ENCODE data around the gene ZFP62. TPM values are rescaled to one million over a fixed set of nuclear protein-coding genes. Genes with fewer than 3 reads are reported as not detected.

The ZFP62 gene
- total and polyA plus RNA-seq, 2 of the 8 experiments (the other 6 are each of a cell fraction or from before 2014, with no cell fraction given), result 9.3 to 38.5 TPM

DNA sequence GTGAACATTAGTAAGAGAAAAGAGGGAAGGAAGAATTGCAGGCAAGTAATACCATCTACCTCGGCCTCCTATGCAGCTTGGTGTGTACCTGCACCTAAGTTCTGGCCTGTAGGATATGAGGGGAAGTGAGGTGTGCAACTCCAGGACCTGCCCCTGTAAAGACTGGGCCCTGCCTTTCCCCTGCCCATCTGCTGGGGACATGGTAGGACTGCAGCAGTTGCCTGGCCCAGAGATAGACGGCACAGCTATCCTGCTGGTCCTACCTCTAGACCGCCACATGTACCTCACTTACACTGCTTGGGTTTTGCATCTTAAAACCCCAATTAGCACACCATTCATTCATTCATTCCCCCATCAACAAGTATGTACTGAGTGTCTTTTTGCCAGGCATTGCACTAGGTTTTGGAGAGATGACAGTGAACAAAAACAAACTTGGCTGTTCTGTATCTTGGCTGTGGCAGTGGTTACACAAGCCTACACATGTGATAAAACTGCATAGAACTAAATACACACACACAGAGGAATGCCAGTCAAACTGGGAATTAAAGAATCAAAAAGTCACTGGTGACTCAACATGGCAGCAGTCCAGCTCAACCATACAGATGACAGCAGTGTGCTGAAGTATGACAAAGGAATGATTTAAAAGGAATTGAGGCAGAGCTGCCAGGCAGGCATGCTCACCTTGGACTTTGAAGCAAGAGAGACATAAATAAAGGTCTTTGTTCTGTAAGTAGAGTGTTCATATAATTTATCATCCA lies 35.1 kb downstream of the ZFP62 start:
- no peak overlapping the region for H2BK5ac ChIP-seq (ENCODE audit: low read depth, low read length)
- H4K5ac ChIP-seq (ENCODE audit: insufficient read length, low read depth, low read length), result no peak overlapping the region
- H3K27ac ChIP-seq (ENCODE audit: low read depth, low read length), result no peak overlapping the region
- no peak overlapping the region for H3K4me2 ChIP-seq (ENCODE audit: insufficient read depth in 1 of 2, low read depth in 2 of 2, low read length in 2 of 2)
- H2BK120ac ChIP-seq (replicated peaks; ENCODE audit: low read depth, low read length), result no peak overlapping the region
- no peak overlapping the region for H3K56ac ChIP-seq (replicated peaks; ENCODE audit: insufficient read length, low read depth, low read length)
- 86% methylated on average over 3 of the region's 3 CpGs; no CpG with 5 or more reads in 1 of the 2 experiments for WGBS, 2 experiments (ENCODE audit: extremely low coverage in 1 of 2, insufficient coverage in 1 of 2, insufficient read length in 1 of 2, insufficient replicate concordance in 2 of 2, low coverage in 1 of 2, low lambda C conversion rate in 2 of 2, missing lambda C conversion rate in 1 of 2)
- no peak overlapping the region for H2BK20ac ChIP-seq (ENCODE audit: low read length)
- no peak overlapping the region for H2BK12ac ChIP-seq (ENCODE audit: low read depth, low read length)
- no peak overlapping the region for H3K23ac ChIP-seq (ENCODE audit: insufficient read length)
- H3K14ac ChIP-seq (ENCODE audit: insufficient read length), result no peak overlapping the region
- no peak overlapping the region for H4K8ac ChIP-seq (ENCODE audit: extremely low read depth, insufficient read depth, low read length)
- no peak for DNase-seq (ENCODE audit: low read depth in 1 of 2, low spot score in 2 of 2)
- H3K4ac ChIP-seq (replicated peaks; ENCODE audit: insufficient read length, low read depth, low read length), result no peak overlapping the region
- peaks cover 5 to 20% (median 16%) of the 10 kb centered on the region in 4 experiments for H3K27me3 ChIP-seq (replicated peaks in 1 of 4; ENCODE audit: control insufficient read depth in 3 of 4, extremely low read depth in 1 of 4, insufficient read depth in 3 of 4, low read length in 3 of 4)
- no peak overlapping the region for H4K91ac ChIP-seq (replicated peaks; ENCODE audit: insufficient read length, low read length)
- H2AFZ ChIP-seq (ENCODE audit: low read length), result no peak overlapping the region
- no peaks in the 10 kb centered on the region for H3K79me2 ChIP-seq (ENCODE audit: control insufficient read depth in 1 of 2, insufficient read depth in 2 of 2, low read length in 2 of 2)
- H3K4me3 ChIP-seq (ENCODE audit: extremely low read depth in 1 of 4, insufficient read depth in 2 of 4, low read depth in 3 of 4, low read length in 4 of 4), result no peak overlapping the region
- FAIRE-seq, result no peak
- peaks cover 0 to 2% of the 10 kb centered on the region in 2 experiments for H4K20me1 ChIP-seq (replicated peaks in 1 of 2; ENCODE audit: control insufficient read depth in 1 of 2, insufficient read depth in 2 of 2, low read length in 2 of 2)
- H3K79me1 ChIP-seq (ENCODE audit: low read depth, low read length), result no peaks in the 10 kb centered on the region
- CTCF ChIA-PET (ENCODE audit: partially characterized antibody), result interaction anchor here (0.8 to 2.8 kb wide), 10 partner anchors 11 to 262 kb away, joined by 3 to 10 read pairs (median 4); no protein-coding TSS in a partner anchor
- H3K36me3 ChIP-seq (ENCODE audit: control insufficient read depth in 2 of 4, insufficient read depth in 4 of 4, low read length in 3 of 4), result peaks cover 0 to 4% (median 0%) of the 10 kb centered on the region in 4 experiments; a peak in 1 of 8 replicates
- H3K18ac ChIP-seq (ENCODE audit: extremely low read depth, low read length), result no peak overlapping the region
- POLR2A ChIA-PET (ENCODE audit: partially characterized antibody), result interaction anchor here (1.6 kb wide), 1 partner anchor 8 kb away, joined by 7 read pairs; no protein-coding TSS in a partner anchor
- no peak overlapping the region for H2AK5ac ChIP-seq (ENCODE audit: low read depth, low read length)
- H3K23me2 ChIP-seq (ENCODE audit: low read depth, low read length), result peaks cover 5% of the 10 kb centered on the region
- H3K4me1 ChIP-seq (replicated peaks in 1 of 4; ENCODE audit: control insufficient read depth in 3 of 4, insufficient read depth in 4 of 4, low read length in 3 of 4), result peaks cover 0 to 6% (median under 1%) of the 10 kb centered on the region in 4 experiments; a peak in 2 of 7 replicates
- H2BK15ac ChIP-seq (ENCODE audit: low read length), result no peak overlapping the region
- no peak overlapping the region for H3K9ac ChIP-seq (replicated peaks in 1 of 4; ENCODE audit: extremely low read depth in 1 of 4, low read depth in 3 of 4, low read length in 3 of 4)
- TF ChIP-seq TEAD4 (IDR thresholded peaks at IDR 0.05; ENCODE audit: low read depth, low read length) (no peak), KDM1A (IDR thresholded peaks at IDR 0.05; ENCODE audit: borderline replicate concordance, low read length) (no peak), SP2 (IDR thresholded peaks at IDR 0.05; ENCODE audit: low read length) (no peak)
- peaks cover 11 to 13% of the 10 kb centered on the region in 2 experiments; a peak in 3 of 4 replicates for H3K9me3 ChIP-seq (ENCODE audit: insufficient read depth in 2 of 2, low read depth in 1 of 2, low read length in 1 of 2)

Data from H1 (cell line).